Measurements from ENCODE around the gene PCGF3.

The PCGF3 gene

GRCh38 chr4:807792-808191 lies 102.2 kb downstream of the PCGF3 start:
- H3K27me3 ChIP-seq (ENCODE audit: insufficient read depth, low read length, poor library complexity): peaks cover 3% of the 10 kb centered on the region
- no peak overlapping the region for H4K8ac ChIP-seq (ENCODE audit: low read depth, low read length)
- no peak overlapping the region for H3K27ac ChIP-seq (ENCODE audit: low read depth, low read length)
- no peak overlapping the region for H2BK15ac ChIP-seq (replicated peaks; ENCODE audit: low read depth)
- no peak overlapping the region for H3K18ac ChIP-seq (ENCODE audit: low read length)
- H3K4me1 ChIP-seq (ENCODE audit: control insufficient read depth, low read depth, low read length): no peaks in the 10 kb centered on the region
- no peak overlapping the region for H3K23ac ChIP-seq (ENCODE audit: low read length)
- no peak overlapping the region for H3K9ac ChIP-seq (ENCODE audit: low read length)
- WGBS (ENCODE audit: extremely low coverage, insufficient coverage, low lambda C conversion rate): no CpG with 5 or more reads among the region's 5 CpGs
- no peak overlapping the region for H4K5ac ChIP-seq (ENCODE audit: low read length)
- H3K4me2 ChIP-seq (ENCODE audit: low read length): no peak overlapping the region
- no peak overlapping the region for H2BK120ac ChIP-seq (ENCODE audit: low read depth, low read length)
- no peak overlapping the region for H3K4ac ChIP-seq (ENCODE audit: low read depth, low read length)
- H3K79me2 ChIP-seq (ENCODE audit: control insufficient read depth, insufficient read depth, low read length): no peaks in the 10 kb centered on the region
- H2BK5ac ChIP-seq (ENCODE audit: low read length): no peak overlapping the region
- H3K36me3 ChIP-seq (ENCODE audit: control insufficient read depth, insufficient read depth, low read length): no peaks in the 10 kb centered on the region
- DNase-seq: no peak
- H3K56ac ChIP-seq (ENCODE audit: low read length): no peak overlapping the region
- H3K79me1 ChIP-seq (ENCODE audit: low read length): no peaks in the 10 kb centered on the region
- H2AK5ac ChIP-seq (ENCODE audit: low read length): no peak overlapping the region
- no peak overlapping the region for H3K4me3 ChIP-seq (ENCODE audit: low read length)

- H3K4ac ChIP-seq (ENCODE audit: low read depth, low read length): no peak overlapping the region
- no peak overlapping the region for H3K18ac ChIP-seq (ENCODE audit: low read length)
- no peaks in the 10 kb centered on the region for H3K79me1 ChIP-seq (ENCODE audit: low read length)
- no peak for DNase-seq
- H3K27ac ChIP-seq (ENCODE audit: low read depth, low read length): no peak overlapping the region
- no peak overlapping the region for H4K5ac ChIP-seq (ENCODE audit: low read length)
- H3K23ac ChIP-seq (ENCODE audit: low read length): no peak overlapping the region
- H3K4me2 ChIP-seq (ENCODE audit: low read length): no peak overlapping the region
- no peaks in the 10 kb centered on the region for H3K36me3 ChIP-seq (ENCODE audit: control insufficient read depth, insufficient read depth, low read length)
- no peaks in the 10 kb centered on the region for H3K79me2 ChIP-seq (ENCODE audit: control insufficient read depth, insufficient read depth, low read length)
- no peak overlapping the region for H3K4me3 ChIP-seq (ENCODE audit: low read length)
- WGBS (ENCODE audit: extremely low coverage, insufficient coverage, low lambda C conversion rate): 100% methylated on average over 3 of the region's 30 CpGs
- no peak overlapping the region for H2BK15ac ChIP-seq (replicated peaks; ENCODE audit: low read depth)
- H4K8ac ChIP-seq (ENCODE audit: low read depth, low read length): no peak overlapping the region
- no peak overlapping the region for H2AK5ac ChIP-seq (ENCODE audit: low read length)
- no peak overlapping the region for H2BK120ac ChIP-seq (ENCODE audit: low read depth, low read length)
- peaks cover 3% of the 10 kb centered on the region for H3K27me3 ChIP-seq (ENCODE audit: insufficient read depth, low read length, poor library complexity)
- no peak overlapping the region for H3K9ac ChIP-seq (ENCODE audit: low read length)
- no peak overlapping the region for H3K56ac ChIP-seq (ENCODE audit: low read length)
- H2BK5ac ChIP-seq (ENCODE audit: low read length): no peak overlapping the region
- H3K4me1 ChIP-seq (ENCODE audit: control insufficient read depth, low read depth, low read length): no peaks in the 10 kb centered on the region
Observed at GRCh38 chr4:808860-809570, 103.4 kb downstream of the PCGF3 start.

GRCh38 chr4:813900-814299 lies 108.3 kb downstream of the PCGF3 start:
- Histone ChIP-seq H3K79me2 (ENCODE audit: control insufficient read depth, insufficient read depth, low read length) (no peaks in the 10 kb centered on the region), H2AK5ac (ENCODE audit: low read length) (no peak overlapping the region), H3K9ac (ENCODE audit: low read length) (no peak overlapping the region), H2BK15ac (replicated peaks; ENCODE audit: low read depth) (no peak overlapping the region), H3K56ac (ENCODE audit: low read length) (no peak overlapping the region), H3K79me1 (ENCODE audit: low read length) (no peaks in the 10 kb centered on the region), H4K5ac (ENCODE audit: low read length) (no peak overlapping the region), H3K4me3 (ENCODE audit: low read length) (no peak overlapping the region), H3K18ac (ENCODE audit: low read length) (no peak overlapping the region), H3K4me1 (ENCODE audit: control insufficient read depth, low read depth, low read length) (no peaks in the 10 kb centered on the region), H4K8ac (ENCODE audit: low read depth, low read length) (no peak overlapping the region), H2BK5ac (ENCODE audit: low read length) (no peak overlapping the region), H3K4me2 (ENCODE audit: low read length) (no peak overlapping the region), H3K36me3 (ENCODE audit: control insufficient read depth, insufficient read depth, low read length) (no peaks in the 10 kb centered on the region), H3K27ac (ENCODE audit: low read depth, low read length) (no peak overlapping the region), H3K4ac (ENCODE audit: low read depth, low read length) (no peak overlapping the region), H3K23ac (ENCODE audit: low read length) (no peak overlapping the region), H3K27me3 (ENCODE audit: insufficient read depth, low read length, poor library complexity) (peaks cover 2% of the 10 kb centered on the region), H2BK120ac (ENCODE audit: low read depth, low read length) (no peak overlapping the region)
- no peak for DNase-seq
- WGBS (ENCODE audit: extremely low coverage, insufficient coverage, low lambda C conversion rate): no CpG with 5 or more reads among the region's 10 CpGs

GRCh38 chr4:814312-814850 lies 108.7 kb downstream of the PCGF3 start:
- H2BK15ac ChIP-seq (replicated peaks; ENCODE audit: low read depth): no peak overlapping the region
- no peaks in the 10 kb centered on the region for H3K4me1 ChIP-seq (ENCODE audit: control insufficient read depth, low read depth, low read length)
- H4K8ac ChIP-seq (ENCODE audit: low read depth, low read length): no peak overlapping the region
- H3K23ac ChIP-seq (ENCODE audit: low read length): no peak overlapping the region
- no peak overlapping the region for H3K56ac ChIP-seq (ENCODE audit: low read length)
- no peak overlapping the region for H4K5ac ChIP-seq (ENCODE audit: low read length)
- no CpG with 5 or more reads among the region's 14 CpGs for WGBS (ENCODE audit: extremely low coverage, insufficient coverage, low lambda C conversion rate)
- H2BK5ac ChIP-seq (ENCODE audit: low read length): no peak overlapping the region
- no peak for DNase-seq
- H3K4ac ChIP-seq (ENCODE audit: low read depth, low read length): no peak overlapping the region
- H3K36me3 ChIP-seq (ENCODE audit: control insufficient read depth, insufficient read depth, low read length): no peaks in the 10 kb centered on the region
- H3K27me3 ChIP-seq (ENCODE audit: insufficient read depth, low read length, poor library complexity): peaks cover 3% of the 10 kb centered on the region
- no peak overlapping the region for H3K4me2 ChIP-seq (ENCODE audit: low read length)
- H3K4me3 ChIP-seq (ENCODE audit: low read length): no peak overlapping the region
- no peak overlapping the region for H3K9ac ChIP-seq (ENCODE audit: low read length)
- H3K79me2 ChIP-seq (ENCODE audit: control insufficient read depth, insufficient read depth, low read length): no peaks in the 10 kb centered on the region
- no peak overlapping the region for H2BK120ac ChIP-seq (ENCODE audit: low read depth, low read length)
- no peak overlapping the region for H2AK5ac ChIP-seq (ENCODE audit: low read length)
- no peak overlapping the region for H3K27ac ChIP-seq (ENCODE audit: low read depth, low read length)
- no peak overlapping the region for H3K18ac ChIP-seq (ENCODE audit: low read length)
- H3K79me1 ChIP-seq (ENCODE audit: low read length): no peaks in the 10 kb centered on the region

- H3K4me1 ChIP-seq (ENCODE audit: control insufficient read depth, low read depth, low read length): no peaks in the 10 kb centered on the region
- no peak overlapping the region for H3K4me2 ChIP-seq (ENCODE audit: low read length)
- peaks cover 4% of the 10 kb centered on the region for H3K27me3 ChIP-seq (ENCODE audit: insufficient read depth, low read length, poor library complexity)
- no peak overlapping the region for H3K23ac ChIP-seq (ENCODE audit: low read length)
- WGBS (ENCODE audit: extremely low coverage, insufficient coverage, low lambda C conversion rate): no CpG with 5 or more reads among the region's 11 CpGs
- H3K36me3 ChIP-seq (ENCODE audit: control insufficient read depth, insufficient read depth, low read length): no peaks in the 10 kb centered on the region
- no peak overlapping the region for H3K4ac ChIP-seq (ENCODE audit: low read depth, low read length)
- no peak overlapping the region for H4K8ac ChIP-seq (ENCODE audit: low read depth, low read length)
- no peak overlapping the region for H3K18ac ChIP-seq (ENCODE audit: low read length)
- H4K5ac ChIP-seq (ENCODE audit: low read length): no peak overlapping the region
- no peak for DNase-seq
- no peak overlapping the region for H2AK5ac ChIP-seq (ENCODE audit: low read length)
- H3K27ac ChIP-seq (ENCODE audit: low read depth, low read length): no peak overlapping the region
- no peak overlapping the region for H3K56ac ChIP-seq (ENCODE audit: low read length)
- H3K9ac ChIP-seq (ENCODE audit: low read length): no peak overlapping the region
- no peaks in the 10 kb centered on the region for H3K79me2 ChIP-seq (ENCODE audit: control insufficient read depth, insufficient read depth, low read length)
- no peaks in the 10 kb centered on the region for H3K79me1 ChIP-seq (ENCODE audit: low read length)
- H2BK5ac ChIP-seq (ENCODE audit: low read length): no peak overlapping the region
- no peak overlapping the region for H2BK120ac ChIP-seq (ENCODE audit: low read depth, low read length)
- no peak overlapping the region for H3K4me3 ChIP-seq (ENCODE audit: low read length)
- no peak overlapping the region for H2BK15ac ChIP-seq (replicated peaks; ENCODE audit: low read depth)
Observed at GRCh38 chr4:815464-816146, 110.0 kb downstream of the PCGF3 start.
